HUES48 (cell line): ENCODE data around the gene SLFN12.
A peak's percentile ranks its signal among the peaks of the same experiment; 100 is the strongest.

Experiments used
- H3K27ac ChIP-seq: one replicate; pipeline ENCODE4 v1.7.0; 2013; ENCODE audit warnings: low read depth, low read length, inconsistent platforms
- H3K27me3 ChIP-seq: 2 replicates; pipeline ENCODE4 v1.6.1; 2013; ENCODE audit warnings: mild to moderate bottlenecking, low read length; ENCODE audit not compliant: control insufficient read depth, insufficient read depth
- H3K36me3 ChIP-seq: 2 replicates; pipeline ENCODE4 v1.6.1; 2013; ENCODE audit warnings: low read length; ENCODE audit not compliant: control insufficient read depth, insufficient read depth
- H3K4me1 ChIP-seq: 2 replicates; pipeline ENCODE4 v1.6.1; 2013; ENCODE audit warnings: mild to moderate bottlenecking, low read length; ENCODE audit not compliant: control insufficient read depth, insufficient read depth
- H3K4me3 ChIP-seq: 2 replicates; pipeline ENCODE4 v1.5.1; 2013; ENCODE audit warnings: mild to moderate bottlenecking, low read depth, low read length
- H3K9ac ChIP-seq: 2 replicates; pipeline ENCODE4 v1.6.1; 2013; ENCODE audit warnings: mild to moderate bottlenecking, low read depth, low read length, moderate library complexity
- H3K9me3 ChIP-seq: 2 replicates; pipeline ENCODE4 v1.6.1; 2013; ENCODE audit warnings: low read length; ENCODE audit not compliant: control insufficient read depth, insufficient read depth

SLFN12 gene

GRCh38 chr17:35373984-35374765 is 58.1 kb downstream of the SLFN12 start:
- no peaks in the 10 kb centered on the region for H3K36me3 ChIP-seq
- no peaks in the 10 kb centered on the region for H3K9me3 ChIP-seq
- 0 out of 2 replicates have a peak, but pooled peaks cover 6% of the 10 kb centered on the region for H3K4me1 ChIP-seq
- no peak overlapping the region for H3K27ac ChIP-seq
- peaks cover 83% of the 10 kb centered on the region for H3K27me3 ChIP-seq
- H3K9ac ChIP-seq: no peak overlapping the region
- H3K4me3 ChIP-seq: peak overlapping the region; percentile 61

DNA sequence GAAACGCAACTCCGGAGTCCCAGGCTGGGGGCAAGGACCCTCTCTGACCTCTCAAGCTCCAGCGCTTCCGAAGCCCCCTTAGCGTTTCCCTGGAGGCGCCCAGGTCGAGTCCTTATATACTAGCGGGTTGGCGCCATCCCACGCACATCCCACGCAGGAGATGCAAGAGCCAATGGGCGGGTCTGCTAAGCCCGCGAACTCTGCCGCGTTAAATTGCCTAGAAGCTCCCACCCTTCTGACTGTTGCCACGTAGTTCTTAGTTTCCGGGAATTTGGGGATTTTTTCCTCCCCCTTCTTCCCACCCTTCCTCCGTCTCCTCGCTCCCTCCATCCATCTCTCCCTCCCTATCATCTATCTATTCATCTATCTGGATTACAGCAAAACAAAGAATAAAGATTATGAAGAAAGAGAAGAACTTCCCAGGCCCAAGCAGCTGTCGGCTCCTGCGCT is 58.7 kb downstream of the SLFN12 start, which contains the start of gene SLFN11:
Gene SLFN11, minus strand, starts transcription at position 88 of the 450 bp plus-strand sequence. CDS start 9,814 bp downstream, outside the sequence.
- H3K9ac ChIP-seq: no peak within 1 kb of the TSS
- H3K27me3 ChIP-seq: peaks cover 89% of the 10 kb centered on the region
- peak within 1 kb of the TSS; percentile 61 for H3K4me3 ChIP-seq
- H3K9me3 ChIP-seq: no peaks in the 10 kb centered on the region
- H3K4me1 ChIP-seq: peaks cover 8% of the 10 kb centered on the region
- H3K27ac ChIP-seq: no peak within 1 kb of the TSS
- H3K36me3 ChIP-seq: no peaks in the 10 kb centered on the region

DNA sequence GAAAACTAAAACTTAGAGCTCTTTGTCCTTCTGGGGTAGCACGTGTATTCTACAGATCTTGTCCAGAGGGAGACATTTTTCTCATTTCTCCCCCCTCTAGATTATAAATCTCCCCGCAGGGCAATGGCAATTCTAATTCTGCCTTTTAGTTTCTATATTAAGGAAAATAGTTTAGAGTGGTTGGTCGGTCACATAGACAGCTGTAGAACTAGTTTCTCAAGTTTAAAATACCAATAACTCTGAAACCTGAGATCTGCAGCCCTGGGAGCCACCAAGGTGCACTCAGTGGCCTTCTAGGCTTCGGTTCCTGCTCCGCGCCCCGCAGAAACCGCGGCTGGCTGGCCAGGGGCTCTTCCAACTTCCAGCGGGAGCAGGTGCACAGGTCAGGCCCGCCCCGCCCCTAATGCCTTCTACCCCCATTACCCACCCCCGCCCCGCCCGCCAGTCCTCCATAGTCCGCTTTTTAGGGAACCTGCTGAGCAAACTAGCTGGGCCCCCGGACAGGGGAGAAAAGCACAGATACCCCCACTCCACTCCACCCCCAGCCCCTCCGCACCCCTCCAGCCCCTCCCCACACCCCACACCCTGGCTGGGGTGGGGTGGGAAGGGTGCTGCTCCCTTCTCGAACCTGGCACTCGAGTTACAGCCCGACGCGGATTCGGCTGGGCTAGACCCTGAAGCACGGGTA is 59.3 kb downstream of the SLFN12 start:
- H3K9me3 ChIP-seq: no peaks in the 10 kb centered on the region
- peaks cover 95% of the 10 kb centered on the region for H3K27me3 ChIP-seq
- no peak overlapping the region for H3K9ac ChIP-seq
- H3K4me1 ChIP-seq: peaks cover 13% of the 10 kb centered on the region
- H3K27ac ChIP-seq: no peak overlapping the region
- peak overlapping the region; percentile 61 for H3K4me3 ChIP-seq
- H3K36me3 ChIP-seq: no peaks in the 10 kb centered on the region

- Histone ChIP-seq H3K36me3 (no peaks in the 10 kb centered on the region), H3K27ac (no peak overlapping the region), H3K4me1 (peaks cover 16% of the 10 kb centered on the region), H3K27me3 (peaks cover 88% of the 10 kb centered on the region), H3K9ac (no peak overlapping the region), H3K9me3 (no peaks in the 10 kb centered on the region), H3K4me3 (no peak overlapping the region)
Measured at GRCh38 chr17:35371934-35372333, 60.4 kb downstream of the SLFN12 start.

DNA sequence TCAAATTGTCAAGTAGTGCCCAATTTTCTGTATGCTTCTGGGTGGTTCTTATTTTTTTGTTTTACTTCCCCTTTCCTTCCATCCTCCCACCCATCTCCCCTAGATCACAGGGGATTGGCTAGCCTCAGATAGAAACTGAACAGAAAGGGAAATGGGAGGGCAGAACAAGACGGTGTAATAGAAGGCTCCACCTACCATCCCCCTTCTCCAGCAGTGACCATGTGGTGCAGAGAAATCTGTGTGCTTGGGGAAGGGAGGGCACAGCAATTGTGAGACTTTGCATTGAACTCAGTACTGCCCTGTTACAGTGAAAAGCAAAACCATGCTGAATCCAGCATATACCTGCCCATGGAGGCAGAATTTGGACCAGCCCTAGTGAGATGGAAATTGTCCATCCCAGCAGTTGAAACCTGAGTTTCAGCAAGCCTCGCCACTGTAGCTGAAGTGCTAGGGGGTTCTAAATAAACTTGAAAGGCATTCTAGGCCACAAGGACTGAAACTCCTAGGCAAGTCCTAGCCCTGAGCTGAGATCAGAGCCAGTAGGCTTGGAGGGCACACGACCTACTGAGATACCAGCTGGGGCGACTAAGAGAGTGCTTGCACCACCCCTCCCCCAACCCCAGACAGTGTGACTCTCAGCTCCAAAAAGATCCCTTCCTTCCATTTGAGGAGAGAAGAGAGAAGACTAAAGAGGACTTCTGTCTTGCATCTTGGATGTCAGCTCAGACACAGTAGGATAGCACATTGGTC is 64.0 kb downstream of the SLFN12 start:
- Histone ChIP-seq H3K9ac (no peak overlapping the region), H3K27me3 (peaks cover 62% of the 10 kb centered on the region), H3K4me3 (no peak overlapping the region), H3K36me3 (no peaks in the 10 kb centered on the region), H3K4me1 (peaks cover 10% of the 10 kb centered on the region), H3K9me3 (no peaks in the 10 kb centered on the region), H3K27ac (no peak overlapping the region)

DNA sequence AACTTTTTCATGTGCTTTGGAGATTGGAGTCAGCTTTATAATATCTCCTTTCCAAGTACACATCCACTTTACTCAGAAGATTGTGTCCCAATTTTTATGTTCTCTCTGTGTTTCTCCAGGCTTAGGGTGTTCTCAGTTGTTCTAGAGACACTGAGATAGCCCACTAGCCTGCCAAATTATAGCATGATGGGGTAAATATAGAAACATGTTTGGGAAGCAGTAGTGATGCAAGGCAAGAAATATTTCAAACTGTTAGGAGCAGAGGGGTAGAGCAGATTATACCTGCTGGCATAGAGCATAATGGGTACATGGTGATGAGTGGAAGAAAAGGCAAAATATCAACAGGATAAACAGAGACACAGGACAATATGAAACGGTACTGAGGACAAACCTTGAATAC is 71.3 kb downstream of the SLFN12 start:
- Histone ChIP-seq H3K27me3 (peaks cover 23% of the 10 kb centered on the region), H3K4me3 (no peak overlapping the region), H3K27ac (no peak overlapping the region)

More for the DNA sequence above, 71.3 kb downstream of the SLFN12 start:
- Histone ChIP-seq H3K9ac (no peak overlapping the region), H3K9me3 (no peaks in the 10 kb centered on the region), H3K4me1 (no peaks in the 10 kb centered on the region), H3K36me3 (no peaks in the 10 kb centered on the region)
